HepG2 (cell line): ENCODE results near the gene XPO5. TPM values are rescaled to one million over a fixed set of nuclear protein-coding genes. Genes with fewer than 3 reads are reported as not detected.

ENCODE experiments used
- ARID2 ChIP-seq: sonication (generic); formaldehyde crosslinking; IDR thresholded peaks from 2 replicates; pipeline ENCODE4 v1.8.1; 2022; ENCODE audit warnings: mild to moderate bottlenecking, missing genetic modification reagents, borderline replicate concordance
- ATF1 ChIP-seq: IDR thresholded peaks from 2 replicates; pipeline ENCODE4 v1.6.1; 2016; ENCODE audit warnings: mild to moderate bottlenecking, control low read depth
- MATR3 ChIP-seq: sonication (generic); formaldehyde crosslinking; IDR thresholded peaks from 2 replicates; pipeline ENCODE4 v1.4.0; 2020; ENCODE audit warnings: missing genetic modification reagents
- MIXL1 ChIP-seq: IDR thresholded peaks from 2 replicates; pipeline ENCODE4 v1.6.1; 2016
- RBFOX2 ChIP-seq: fragments of 200-400 bp; formaldehyde crosslinking; IDR thresholded peaks from 2 replicates; pipeline ENCODE4 v1.6.1; 2017; ENCODE audit warnings: low read depth, mild to moderate bottlenecking, low read length
- TBX3 ChIP-seq: fragments of 450-650 bp; IDR thresholded peaks from 2 replicates; pipeline ENCODE4 v1.6.1; 2017; ENCODE audit warnings: antibody characterized with exemption, mild to moderate bottlenecking, inconsistent platforms, borderline replicate concordance
- ZNF263 ChIP-seq: sonication (generic); formaldehyde crosslinking; IDR thresholded peaks from 2 replicates; pipeline ENCODE4 v1.4.0; 2020; ENCODE audit warnings: missing genetic modification reagents
- ZNF629 ChIP-seq: sonication (generic); formaldehyde crosslinking; conservative IDR thresholded peaks from 2 replicates; pipeline ENCODE4 v1.5.0; 2020; ENCODE audit warnings: missing genetic modification reagents
- polyA plus RNA-seq, 8 experiments: library from polyadenylated mRNA; depleted of rRNA in 3 of 8; stranded (reverse) in 7 of 8; unstranded in 1 of 8; fragments of >200 nt; fragmentation: Illumina TruSeq in 4 of 8; extraction: Trizol in 4 of 8; gene quantifications; 2 replicates each; pipeline versions ENCODE4 v1.2.1 to v1.2.3, GENCODE V29; 2011 to 2016; ENCODE audit warnings: low read depth in 4 of 8, missing spikeins in 1 of 8, mixed read lengths in 1 of 8; ENCODE audit not compliant: insufficient read depth in 1 of 8
- total RNA-seq, 5 experiments: library from RNA; depleted of rRNA; stranded (reverse); fragments of >200 nt; fragmentation: Illumina TruSeq; extraction: Trizol; gene quantifications; 2 replicates each; pipeline ENCODE4 v1.2.3, GENCODE V29; 2016; ENCODE audit warnings: low read depth in 1 of 5
- TF ChIP-seq, protein P1 (sequence below): sonication (generic); formaldehyde crosslinking; IDR thresholded peaks from 2 replicates; pipeline ENCODE4 v1.4.0; 2020; ENCODE audit warnings: missing genetic modification reagents
- TF ChIP-seq, protein P2 (sequence below): IDR thresholded peaks from 2 replicates; pipeline ENCODE4 v1.6.1; 2018; ENCODE audit warnings: missing genetic modification reagents, mild to moderate bottlenecking, missing compliant biosample characterization
- TF ChIP-seq, protein P3 (sequence below): sonication (generic); formaldehyde crosslinking; IDR thresholded peaks from 2 replicates; pipeline ENCODE4 v1.4.0; 2020; ENCODE audit warnings: mild to moderate bottlenecking, missing genetic modification reagents
- TF ChIP-seq, protein P4 (sequence below): fragments of 450-650 bp; IDR thresholded peaks from 2 replicates; pipeline ENCODE4 v1.6.1; 2016
- TF ChIP-seq, protein P5 (sequence below): sonication (generic); formaldehyde crosslinking; IDR thresholded peaks from 2 replicates; pipeline ENCODE4 v1.4.0; 2020; ENCODE audit warnings: mild to moderate bottlenecking, missing genetic modification reagents

XPO5 gene
- total and polyA plus RNA-seq, 2 of the 13 experiments (the other 11 are each of a cell fraction or from before 2014, with no cell fraction given) = 52.2 to 68.0 TPM

DNA sequence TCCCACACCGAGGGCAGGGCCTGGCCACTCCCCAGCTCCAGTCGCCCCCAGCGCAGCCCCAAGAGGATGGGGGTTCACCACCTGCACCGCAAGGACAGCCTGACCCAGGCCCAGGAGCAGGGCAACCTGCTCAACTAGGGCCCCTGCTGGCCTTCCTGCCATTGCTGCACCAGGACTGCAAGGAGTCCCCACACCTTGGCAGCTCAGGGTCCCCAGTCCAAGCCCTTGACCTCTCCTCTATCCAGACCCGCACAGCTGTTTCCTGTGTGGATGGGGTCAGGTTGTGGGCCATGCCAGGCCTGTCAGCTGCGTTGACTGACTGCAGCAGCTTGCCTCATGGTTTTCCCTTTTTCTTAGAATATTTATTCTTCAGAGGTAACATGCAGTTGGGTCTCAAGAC, 70.1 kb downstream of the XPO5 start (continued):
- TF ChIP-seq, protein P1, sequence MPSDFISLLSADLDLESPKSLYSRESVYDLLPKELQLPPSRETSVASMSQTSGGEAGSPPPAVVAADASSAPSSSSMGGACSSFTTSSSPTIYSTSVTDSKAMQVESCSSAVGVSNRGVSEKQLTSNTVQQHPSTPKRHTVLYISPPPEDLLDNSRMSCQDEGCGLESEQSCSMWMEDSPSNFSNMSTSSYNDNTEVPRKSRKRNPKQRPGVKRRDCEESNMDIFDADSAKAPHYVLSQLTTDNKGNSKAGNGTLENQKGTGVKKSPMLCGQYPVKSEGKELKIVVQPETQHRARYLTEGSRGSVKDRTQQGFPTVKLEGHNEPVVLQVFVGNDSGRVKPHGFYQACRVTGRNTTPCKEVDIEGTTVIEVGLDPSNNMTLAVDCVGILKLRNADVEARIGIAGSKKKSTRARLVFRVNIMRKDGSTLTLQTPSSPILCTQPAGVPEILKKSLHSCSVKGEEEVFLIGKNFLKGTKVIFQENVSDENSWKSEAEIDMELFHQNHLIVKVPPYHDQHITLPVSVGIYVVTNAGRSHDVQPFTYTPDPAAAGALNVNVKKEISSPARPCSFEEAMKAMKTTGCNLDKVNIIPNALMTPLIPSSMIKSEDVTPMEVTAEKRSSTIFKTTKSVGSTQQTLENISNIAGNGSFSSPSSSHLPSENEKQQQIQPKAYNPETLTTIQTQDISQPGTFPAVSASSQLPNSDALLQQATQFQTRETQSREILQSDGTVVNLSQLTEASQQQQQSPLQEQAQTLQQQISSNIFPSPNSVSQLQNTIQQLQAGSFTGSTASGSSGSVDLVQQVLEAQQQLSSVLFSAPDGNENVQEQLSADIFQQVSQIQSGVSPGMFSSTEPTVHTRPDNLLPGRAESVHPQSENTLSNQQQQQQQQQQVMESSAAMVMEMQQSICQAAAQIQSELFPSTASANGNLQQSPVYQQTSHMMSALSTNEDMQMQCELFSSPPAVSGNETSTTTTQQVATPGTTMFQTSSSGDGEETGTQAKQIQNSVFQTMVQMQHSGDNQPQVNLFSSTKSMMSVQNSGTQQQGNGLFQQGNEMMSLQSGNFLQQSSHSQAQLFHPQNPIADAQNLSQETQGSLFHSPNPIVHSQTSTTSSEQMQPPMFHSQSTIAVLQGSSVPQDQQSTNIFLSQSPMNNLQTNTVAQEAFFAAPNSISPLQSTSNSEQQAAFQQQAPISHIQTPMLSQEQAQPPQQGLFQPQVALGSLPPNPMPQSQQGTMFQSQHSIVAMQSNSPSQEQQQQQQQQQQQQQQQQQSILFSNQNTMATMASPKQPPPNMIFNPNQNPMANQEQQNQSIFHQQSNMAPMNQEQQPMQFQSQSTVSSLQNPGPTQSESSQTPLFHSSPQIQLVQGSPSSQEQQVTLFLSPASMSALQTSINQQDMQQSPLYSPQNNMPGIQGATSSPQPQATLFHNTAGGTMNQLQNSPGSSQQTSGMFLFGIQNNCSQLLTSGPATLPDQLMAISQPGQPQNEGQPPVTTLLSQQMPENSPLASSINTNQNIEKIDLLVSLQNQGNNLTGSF = no peak
- TF ChIP-seq, protein P2, sequence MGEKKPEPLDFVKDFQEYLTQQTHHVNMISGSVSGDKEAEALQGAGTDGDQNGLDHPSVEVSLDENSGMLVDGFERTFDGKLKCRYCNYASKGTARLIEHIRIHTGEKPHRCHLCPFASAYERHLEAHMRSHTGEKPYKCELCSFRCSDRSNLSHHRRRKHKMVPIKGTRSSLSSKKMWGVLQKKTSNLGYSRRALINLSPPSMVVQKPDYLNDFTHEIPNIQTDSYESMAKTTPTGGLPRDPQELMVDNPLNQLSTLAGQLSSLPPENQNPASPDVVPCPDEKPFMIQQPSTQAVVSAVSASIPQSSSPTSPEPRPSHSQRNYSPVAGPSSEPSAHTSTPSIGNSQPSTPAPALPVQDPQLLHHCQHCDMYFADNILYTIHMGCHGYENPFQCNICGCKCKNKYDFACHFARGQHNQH (CRISPR knock-in tag) = no peak
- no peak for TF ChIP-seq MATR3 (CRISPR knock-in tag)
- 0 out of 2 replicates have a peak, but pooled peaks have one; percentile 18 for TF ChIP-seq RBFOX2
- no peak for TF ChIP-seq ZNF629 (CRISPR knock-in tag)
- TF ChIP-seq, protein P3, sequence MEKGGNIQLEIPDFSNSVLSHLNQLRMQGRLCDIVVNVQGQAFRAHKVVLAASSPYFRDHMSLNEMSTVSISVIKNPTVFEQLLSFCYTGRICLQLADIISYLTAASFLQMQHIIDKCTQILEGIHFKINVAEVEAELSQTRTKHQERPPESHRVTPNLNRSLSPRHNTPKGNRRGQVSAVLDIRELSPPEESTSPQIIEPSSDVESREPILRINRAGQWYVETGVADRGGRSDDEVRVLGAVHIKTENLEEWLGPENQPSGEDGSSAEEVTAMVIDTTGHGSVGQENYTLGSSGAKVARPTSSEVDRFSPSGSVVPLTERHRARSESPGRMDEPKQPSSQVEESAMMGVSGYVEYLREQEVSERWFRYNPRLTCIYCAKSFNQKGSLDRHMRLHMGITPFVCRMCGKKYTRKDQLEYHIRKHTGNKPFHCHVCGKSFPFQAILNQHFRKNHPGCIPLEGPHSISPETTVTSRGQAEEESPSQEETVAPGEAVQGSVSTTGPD (CRISPR knock-in tag) = no peak
- no peak for TF ChIP-seq MIXL1 (CRISPR knock-in tag)
- no peak for TF ChIP-seq ATF1 (CRISPR knock-in tag)
- TF ChIP-seq, protein P4, sequence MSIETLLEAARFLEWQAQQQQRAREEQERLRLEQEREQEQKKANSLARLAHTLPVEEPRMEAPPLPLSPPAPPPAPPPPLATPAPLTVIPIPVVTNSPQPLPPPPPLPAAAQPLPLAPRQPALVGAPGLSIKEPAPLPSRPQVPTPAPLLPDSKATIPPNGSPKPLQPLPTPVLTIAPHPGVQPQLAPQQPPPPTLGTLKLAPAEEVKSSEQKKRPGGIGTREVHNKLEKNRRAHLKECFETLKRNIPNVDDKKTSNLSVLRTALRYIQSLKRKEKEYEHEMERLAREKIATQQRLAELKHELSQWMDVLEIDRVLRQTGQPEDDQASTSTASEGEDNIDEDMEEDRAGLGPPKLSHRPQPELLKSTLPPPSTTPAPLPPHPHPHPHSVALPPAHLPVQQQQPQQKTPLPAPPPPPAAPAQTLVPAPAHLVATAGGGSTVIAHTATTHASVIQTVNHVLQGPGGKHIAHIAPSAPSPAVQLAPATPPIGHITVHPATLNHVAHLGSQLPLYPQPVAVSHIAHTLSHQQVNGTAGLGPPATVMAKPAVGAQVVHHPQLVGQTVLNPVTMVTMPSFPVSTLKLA = no peak
- TF ChIP-seq, protein P5, sequence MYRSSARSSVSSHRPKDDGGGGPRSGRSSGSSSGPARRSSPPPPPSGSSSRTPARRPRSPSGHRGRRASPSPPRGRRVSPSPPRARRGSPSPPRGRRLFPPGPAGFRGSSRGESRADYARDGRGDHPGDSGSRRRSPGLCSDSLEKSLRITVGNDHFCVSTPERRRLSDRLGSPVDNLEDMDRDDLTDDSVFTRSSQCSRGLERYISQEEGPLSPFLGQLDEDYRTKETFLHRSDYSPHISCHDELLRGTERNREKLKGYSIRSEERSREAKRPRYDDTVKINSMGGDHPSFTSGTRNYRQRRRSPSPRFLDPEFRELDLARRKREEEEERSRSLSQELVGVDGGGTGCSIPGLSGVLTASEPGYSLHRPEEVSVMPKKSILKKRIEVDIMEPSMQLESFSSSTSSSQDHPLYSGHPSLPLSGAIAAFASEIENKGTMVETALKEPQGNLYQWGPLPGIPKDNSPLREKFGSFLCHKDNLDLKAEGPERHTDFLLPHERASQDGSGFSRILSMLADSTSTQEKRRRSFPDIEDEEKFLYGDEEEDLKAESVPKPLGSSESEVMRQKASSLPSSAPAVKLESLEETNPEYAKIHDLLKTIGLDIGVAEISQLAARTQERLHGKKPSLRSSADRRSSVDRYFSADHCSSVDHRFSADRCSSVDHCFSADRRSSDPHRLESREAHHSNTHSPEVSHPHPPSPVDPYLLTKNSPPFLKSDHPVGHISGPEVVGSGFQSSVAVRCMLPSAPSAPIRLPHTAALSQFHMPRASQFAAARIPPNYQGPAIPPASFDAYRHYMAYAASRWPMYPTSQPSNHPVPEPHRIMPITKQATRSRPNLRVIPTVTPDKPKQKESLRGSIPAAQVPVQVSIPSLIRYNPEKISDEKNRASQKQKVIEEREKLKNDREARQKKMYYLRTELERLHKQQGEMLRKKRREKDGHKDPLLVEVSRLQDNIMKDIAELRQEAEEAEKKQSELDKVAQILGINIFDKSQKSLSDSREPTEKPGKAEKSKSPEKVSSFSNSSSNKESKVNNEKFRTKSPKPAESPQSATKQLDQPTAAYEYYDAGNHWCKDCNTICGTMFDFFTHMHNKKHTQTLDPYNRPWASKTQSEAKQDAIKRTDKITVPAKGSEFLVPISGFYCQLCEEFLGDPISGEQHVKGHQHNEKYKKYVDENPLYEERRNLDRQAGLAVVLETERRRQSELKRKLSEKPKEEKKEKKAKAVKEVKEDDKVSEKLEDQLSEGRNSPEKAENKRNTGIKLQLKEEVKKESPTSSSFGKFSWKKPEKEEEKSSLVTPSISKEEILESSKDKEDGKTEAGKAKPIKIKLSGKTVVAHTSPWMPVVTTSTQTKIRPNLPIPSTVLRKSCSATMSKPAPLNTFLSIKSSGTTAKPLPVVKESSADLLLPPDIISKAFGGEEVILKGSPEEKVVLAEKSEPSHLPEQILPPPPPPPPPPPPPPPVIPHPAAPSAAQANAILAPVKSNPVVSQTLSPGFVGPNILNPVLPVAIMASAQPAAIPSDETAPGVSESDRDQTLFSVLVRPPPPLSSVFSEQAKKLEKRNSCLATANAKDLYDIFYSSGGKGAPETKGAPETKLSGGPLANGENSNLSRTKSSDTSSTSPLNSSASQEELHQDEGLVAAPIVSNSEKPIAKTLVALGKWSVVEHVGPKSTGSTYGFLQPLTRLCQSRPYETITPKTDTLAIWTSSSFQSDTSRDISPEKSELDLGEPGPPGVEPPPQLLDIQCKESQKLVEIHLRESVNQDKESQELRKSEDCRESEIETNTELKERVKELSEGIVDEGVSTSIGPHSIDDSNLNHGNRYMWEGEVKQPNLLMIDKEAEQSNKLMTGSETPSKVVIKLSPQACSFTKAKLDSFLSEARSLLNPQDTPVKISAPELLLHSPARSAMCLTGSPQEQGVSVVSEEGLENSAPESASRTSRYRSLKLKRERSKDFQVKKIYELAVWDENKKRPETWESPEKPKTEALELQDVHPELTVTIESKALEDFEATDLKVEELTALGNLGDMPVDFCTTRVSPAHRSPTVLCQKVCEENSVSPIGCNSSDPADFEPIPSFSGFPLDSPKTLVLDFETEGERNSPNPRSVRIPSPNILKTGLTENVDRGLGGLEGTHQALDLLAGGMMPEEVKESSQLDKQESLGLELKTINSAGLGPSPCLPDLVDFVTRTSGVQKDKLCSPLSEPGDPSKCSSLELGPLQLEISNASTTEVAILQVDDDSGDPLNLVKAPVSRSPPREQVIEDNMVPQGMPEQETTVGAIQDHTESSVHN (CRISPR knock-in tag) = no peak
- no peak for TF ChIP-seq TBX3
- TF ChIP-seq ARID2 = no peak
- no peak for TF ChIP-seq ZNF263
